Activated naive CD8-positive, alpha-beta T cell treated with anti-CD3 and anti-CD28 coated beads, Interleukin-2, amount 50 U/mL, for 24 hours (primary cell): ENCODE results near the gene TRIM13.
"Not testable (repeated sequence)": the region's sequence is repeated elsewhere in the genome, so short reads cannot be mapped to it uniquely, and the experiment has no call there.

Source experiments
- ATAC-seq: fragments of 150-1000 bp; cut with Tn5 transposase; one replicate; pipeline ENCODE4 v1.10.0; 2021
- DNase-seq: peaks from one replicate; pipeline ENCODE4 v3.0.0; 2021
- H3K27ac Mint-ChIP-seq: one replicate; pipeline ENCODE4 v1.8.0; 2021; ENCODE audit warnings: mild to moderate bottlenecking, mixed read lengths
- H3K27me3 Mint-ChIP-seq: one replicate; pipeline ENCODE4 v1.8.0; 2021; ENCODE audit warnings: mixed read lengths
- H3K36me3 Mint-ChIP-seq: one replicate; pipeline ENCODE4 v1.8.0; 2021; ENCODE audit warnings: low read depth, mixed read lengths
- H3K4me1 Mint-ChIP-seq: one replicate; pipeline ENCODE4 v1.8.0; 2021; ENCODE audit warnings: mixed read lengths
- H3K4me3 Mint-ChIP-seq: one replicate; pipeline ENCODE4 v1.8.0; 2021; ENCODE audit warnings: mild to moderate bottlenecking, moderate library complexity, mixed read lengths
- H3K9me3 Mint-ChIP-seq: one replicate; pipeline ENCODE4 v1.8.0; 2021; ENCODE audit warnings: mixed read lengths

Gene TRIM13

GRCh38 chr13:50015258-50015657, 18.4 kb downstream of the TRIM13 start, which contains the start of gene KCNRG:
Gene KCNRG, plus strand, starts transcription at chr13:50015444. Its CDS starts 50 bp downstream, at chr13:50015494.
- Mint-ChIP-seq H3K4me1 (peaks cover 19% of the 10 kb centered on the region), H3K36me3 (peaks cover 65% of the 10 kb centered on the region), H3K27me3 (no peaks in the 10 kb centered on the region), H3K27ac (no peak within 1 kb of the TSS), H3K4me3 (no peak within 1 kb of the TSS), H3K9me3 (no peaks in the 10 kb centered on the region)
- ATAC-seq (no peak), DNase-seq (no peak)

GRCh38 chr13:50015750-50016149, 18.9 kb downstream of the TRIM13 start:
- Mint-ChIP-seq H3K4me1 (peaks cover 19% of the 10 kb centered on the region), H3K4me3 (no peak overlapping the region), H3K27ac (no peak overlapping the region), H3K36me3 (peaks cover 63% of the 10 kb centered on the region), H3K27me3 (no peaks in the 10 kb centered on the region), H3K9me3 (no peaks in the 10 kb centered on the region)
- DNase-seq (no peak), ATAC-seq (no peak)

GRCh38 chr13:50016444-50016843, 19.6 kb downstream of the TRIM13 start:
- Mint-ChIP-seq H3K27ac (no peak overlapping the region), H3K27me3 (no peaks in the 10 kb centered on the region), H3K4me3 (no peak overlapping the region), H3K4me1 (peaks cover 19% of the 10 kb centered on the region), H3K9me3 (no peaks in the 10 kb centered on the region), H3K36me3 (peaks cover 61% of the 10 kb centered on the region)
- no peak for DNase-seq
- ATAC-seq, result no peak

- H3K27ac Mint-ChIP-seq, result no peak overlapping the region
- H3K4me1 Mint-ChIP-seq, result peaks cover 19% of the 10 kb centered on the region
- no peak for ATAC-seq
- H3K36me3 Mint-ChIP-seq, result peaks cover 49% of the 10 kb centered on the region
- DNase-seq, result no peak
- H3K4me3 Mint-ChIP-seq, result no peak overlapping the region
- H3K27me3 Mint-ChIP-seq, result no peaks in the 10 kb centered on the region
- H3K9me3 Mint-ChIP-seq, result no peaks in the 10 kb centered on the region
These were observed 21.0 kb downstream of the TRIM13 start for GRCh38 chr13:50017819-50018218.

- Mint-ChIP-seq H3K36me3 (peaks cover 32% of the 10 kb centered on the region), H3K4me3 (no peak overlapping the region), H3K9me3 (no peaks in the 10 kb centered on the region), H3K27me3 (no peaks in the 10 kb centered on the region), H3K27ac (no peak overlapping the region), H3K4me1 (peaks cover 2% of the 10 kb centered on the region)
- DNase-seq (no peak), ATAC-seq (no peak)
These were observed 28.6 kb downstream of the TRIM13 start for GRCh38 chr13:50025436-50025835.

GRCh38 chr13:50026788-50027473, 30.1 kb downstream of the TRIM13 start:
- Mint-ChIP-seq H3K9me3 (no peaks in the 10 kb centered on the region), H3K36me3 (peaks cover 25% of the 10 kb centered on the region)
- no peak for ATAC-seq

GRCh38 chr13:50030315-50030714, 33.5 kb downstream of the TRIM13 start:
- H3K9me3 Mint-ChIP-seq, result no peaks in the 10 kb centered on the region
- no peak overlapping the region for H3K27ac Mint-ChIP-seq
- H3K36me3 Mint-ChIP-seq, result peaks cover 10% of the 10 kb centered on the region

More at GRCh38 chr13:50026788-50027473, 30.1 kb downstream of the TRIM13 start:
- Mint-ChIP-seq H3K27ac (no peak overlapping the region), H3K27me3 (no peaks in the 10 kb centered on the region), H3K4me1 (peaks cover 2% of the 10 kb centered on the region), H3K4me3 (no peak overlapping the region)
- no peak for DNase-seq

GRCh38 chr13:50033725-50034124, 36.9 kb downstream of the TRIM13 start:
- H3K27ac Mint-ChIP-seq, result no peak overlapping the region
- peaks cover 1% of the 10 kb centered on the region for H3K4me1 Mint-ChIP-seq
- no peak for DNase-seq
- no peak overlapping the region for H3K4me3 Mint-ChIP-seq
- no peak for ATAC-seq
- no peaks in the 10 kb centered on the region for H3K36me3 Mint-ChIP-seq
- no peaks in the 10 kb centered on the region for H3K9me3 Mint-ChIP-seq
- H3K27me3 Mint-ChIP-seq, result no peaks in the 10 kb centered on the region

More at GRCh38 chr13:50030315-50030714, 33.5 kb downstream of the TRIM13 start:
- no peak for DNase-seq
- Mint-ChIP-seq H3K4me3 (no peak overlapping the region), H3K4me1 (peaks cover 3% of the 10 kb centered on the region), H3K27me3 (no peaks in the 10 kb centered on the region)
- ATAC-seq, result no peak

GRCh38 chr13:50037788-50038187, 40.9 kb downstream of the TRIM13 start:
- no peaks in the 10 kb centered on the region for H3K27me3 Mint-ChIP-seq
- H3K4me1 Mint-ChIP-seq, result peaks cover 1% of the 10 kb centered on the region

GRCh38 chr13:50038266-50038665, 41.4 kb downstream of the TRIM13 start:
- Mint-ChIP-seq H3K4me1 (peaks cover 1% of the 10 kb centered on the region), H3K36me3 (peaks cover 24% of the 10 kb centered on the region), H3K9me3 (no peaks in the 10 kb centered on the region), H3K27ac (no peak overlapping the region), H3K27me3 (no peaks in the 10 kb centered on the region), H3K4me3 (no peak overlapping the region)
- no peak for ATAC-seq
- DNase-seq, result no peak

More at GRCh38 chr13:50037788-50038187, 40.9 kb downstream of the TRIM13 start:
- H3K27ac Mint-ChIP-seq, result no peak overlapping the region
- H3K4me3 Mint-ChIP-seq, result no peak overlapping the region
- no peak for DNase-seq
- H3K36me3 Mint-ChIP-seq, result peaks cover 20% of the 10 kb centered on the region
- ATAC-seq, result no peak
- H3K9me3 Mint-ChIP-seq, result no peaks in the 10 kb centered on the region

- Mint-ChIP-seq H3K9me3 (no peaks in the 10 kb centered on the region), H3K4me3 (no peak overlapping the region), H3K36me3 (peaks cover 31% of the 10 kb centered on the region), H3K4me1 (peaks cover 16% of the 10 kb centered on the region), H3K27me3 (no peaks in the 10 kb centered on the region), H3K27ac (no peak overlapping the region)
- DNase-seq (no peak), ATAC-seq (no peak)
These were observed 55.6 kb downstream of the TRIM13 start for GRCh38 chr13:50052478-50052877.

GRCh38 chr13:50053844-50054243, 57.0 kb downstream of the TRIM13 start:
- Mint-ChIP-seq H3K9me3 (no peaks in the 10 kb centered on the region), H3K27ac (no peak overlapping the region), H3K4me1 (peaks cover 18% of the 10 kb centered on the region), H3K27me3 (no peaks in the 10 kb centered on the region), H3K36me3 (peaks cover 37% of the 10 kb centered on the region), H3K4me3 (no peak overlapping the region)
- no peak for DNase-seq
- ATAC-seq, result no peak

- no peaks in the 10 kb centered on the region for H3K9me3 Mint-ChIP-seq
- no peak overlapping the region for H3K4me3 Mint-ChIP-seq
- H3K27ac Mint-ChIP-seq, result peak overlapping the region; percentile 8
- ATAC-seq (no peak), DNase-seq (no peak)
- peaks cover 45% of the 10 kb centered on the region for H3K36me3 Mint-ChIP-seq
- H3K27me3 Mint-ChIP-seq, result no peaks in the 10 kb centered on the region
- peaks cover 20% of the 10 kb centered on the region for H3K4me1 Mint-ChIP-seq
These were observed 58.6 kb downstream of the TRIM13 start for GRCh38 chr13:50055454-50055853.

GRCh38 chr13:50060718-50061117, 63.9 kb downstream of the TRIM13 start:
- H3K9me3 Mint-ChIP-seq, result no peaks in the 10 kb centered on the region
- ATAC-seq, result no peak

GRCh38 chr13:50062336-50062735, 65.5 kb downstream of the TRIM13 start:
- H3K9me3 Mint-ChIP-seq, H3K27me3 Mint-ChIP-seq, DNase-seq, H3K4me3 Mint-ChIP-seq, ATAC-seq, H3K27ac Mint-ChIP-seq, H3K4me1 Mint-ChIP-seq: not testable (repeated sequence)
- peaks cover 44% of the 10 kb centered on the region for H3K36me3 Mint-ChIP-seq

More at GRCh38 chr13:50060718-50061117, 63.9 kb downstream of the TRIM13 start:
- Mint-ChIP-seq H3K4me1 (peaks cover 13% of the 10 kb centered on the region), H3K27ac (no peak overlapping the region), H3K27me3 (no peaks in the 10 kb centered on the region), H3K36me3 (peaks cover 38% of the 10 kb centered on the region), H3K4me3 (no peak overlapping the region)
- DNase-seq, result no peak
